Stomach (tissue), 4 donors: ENCODE data around the gene LYRM2.

ENCODE experiments used
- POLR2A ChIP-seq, 4 donors: fragments of 450-650 bp; IDR thresholded peaks; one replicate each; pipeline ENCODE4 v1.6.1; 2016; ENCODE audit warnings: antibody characterized with exemption in 4 of 4, control low read depth in 2 of 4, mild to moderate bottlenecking in 1 of 4, moderate library complexity in 1 of 4
- POLR2AphosphoS5 ChIP-seq, 3 donors: sonication (generic); formaldehyde crosslinking; IDR thresholded peaks; one replicate each; pipeline ENCODE4 v1.6.1; 2016; ENCODE audit warnings: antibody characterized with exemption in 3 of 3

DNA sequence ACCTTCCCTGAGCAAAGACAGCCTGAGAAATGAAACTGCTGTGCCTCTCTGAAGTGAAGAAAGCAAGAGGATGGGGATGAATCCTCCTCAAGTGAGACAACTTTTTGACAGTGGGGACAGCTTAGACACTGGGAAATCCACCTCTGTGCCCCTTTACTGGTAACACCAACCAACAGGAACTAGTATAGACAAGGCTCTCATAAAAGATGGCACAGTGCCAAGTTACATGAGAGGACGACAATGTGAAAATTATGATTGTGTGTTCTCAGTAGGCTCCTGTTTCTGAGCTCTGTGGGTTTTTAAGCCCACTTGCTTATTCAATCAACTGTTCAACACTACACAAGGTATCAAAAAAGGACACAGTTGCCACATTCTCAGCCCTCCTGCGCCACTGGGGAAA is 41.6 kb upstream of the LYRM2 start:
- TF ChIP-seq POLR2AphosphoS5 (IDR thresholded peaks at IDR 0.05), result no peak
- no peak for TF ChIP-seq POLR2A (IDR thresholded peaks at IDR 0.05)
